Tibial nerve (tissue), 3 donors: ENCODE measurements around the gene EFNB2.

ENCODE experiments used
- POLR2A ChIP-seq, 2 donors: fragments of 450-650 bp; IDR thresholded peaks; one replicate each; pipeline ENCODE4 v1.6.1; 2017; ENCODE audit warnings: antibody characterized with exemption in 2 of 2, mild to moderate bottlenecking in 2 of 2, moderate library complexity in 2 of 2
- TF ChIP-seq, protein P1 (sequence below), 5 experiments: fragments of 200-600 bp in 3 of 5; fragments of 450-650 bp in 2 of 5; sonication (generic) in 3 of 5; IDR thresholded peaks; one replicate each; pipeline ENCODE4 v1.5.1; 2016 to 2019; ENCODE audit warnings: antibody characterized with exemption in 5 of 5, mild to moderate bottlenecking in 3 of 5, moderate library complexity in 2 of 5

DNA sequence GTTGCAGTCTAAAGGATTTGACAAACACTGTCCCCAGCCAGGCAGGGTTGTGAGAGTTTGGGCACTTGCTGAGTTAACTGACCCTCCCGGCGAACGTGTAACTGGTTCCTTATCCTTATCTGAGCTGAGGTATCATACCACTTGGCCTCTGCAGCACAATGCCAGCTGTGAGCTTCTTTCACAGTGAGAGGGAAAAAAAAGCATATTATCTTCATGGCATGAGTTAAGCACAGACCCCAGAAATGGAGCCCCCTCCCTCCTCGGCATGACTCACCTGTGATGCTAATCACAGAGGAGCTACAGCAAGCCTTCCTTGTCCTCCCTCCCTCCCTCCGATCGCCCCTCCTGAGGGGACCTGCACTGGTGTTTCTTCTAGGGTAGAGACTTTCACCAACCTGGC, 60.5 kb downstream of the EFNB2 start:
- TF ChIP-seq, protein P1, sequence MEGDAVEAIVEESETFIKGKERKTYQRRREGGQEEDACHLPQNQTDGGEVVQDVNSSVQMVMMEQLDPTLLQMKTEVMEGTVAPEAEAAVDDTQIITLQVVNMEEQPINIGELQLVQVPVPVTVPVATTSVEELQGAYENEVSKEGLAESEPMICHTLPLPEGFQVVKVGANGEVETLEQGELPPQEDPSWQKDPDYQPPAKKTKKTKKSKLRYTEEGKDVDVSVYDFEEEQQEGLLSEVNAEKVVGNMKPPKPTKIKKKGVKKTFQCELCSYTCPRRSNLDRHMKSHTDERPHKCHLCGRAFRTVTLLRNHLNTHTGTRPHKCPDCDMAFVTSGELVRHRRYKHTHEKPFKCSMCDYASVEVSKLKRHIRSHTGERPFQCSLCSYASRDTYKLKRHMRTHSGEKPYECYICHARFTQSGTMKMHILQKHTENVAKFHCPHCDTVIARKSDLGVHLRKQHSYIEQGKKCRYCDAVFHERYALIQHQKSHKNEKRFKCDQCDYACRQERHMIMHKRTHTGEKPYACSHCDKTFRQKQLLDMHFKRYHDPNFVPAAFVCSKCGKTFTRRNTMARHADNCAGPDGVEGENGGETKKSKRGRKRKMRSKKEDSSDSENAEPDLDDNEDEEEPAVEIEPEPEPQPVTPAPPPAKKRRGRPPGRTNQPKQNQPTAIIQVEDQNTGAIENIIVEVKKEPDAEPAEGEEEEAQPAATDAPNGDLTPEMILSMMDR (IDR thresholded peaks at IDR 0.05), result no peak
- TF ChIP-seq POLR2A (IDR thresholded peaks at IDR 0.05), result no peak
